ENCODE measurements around the gene CLCN7.

- TF ChIP-seq CTCF (IDR thresholded peaks at IDR 0.05) (no peak), POLR2A (IDR thresholded peaks at IDR 0.05) (no peak)
These were observed 11.9 kb upstream of the CLCN7 start for GRCh38 chr16:1486551-1487390.

All from heart left ventricle (tissue), 13 donors.